SHP77 (cell line): ENCODE data around the gene LHX6.

ENCODE experiments used
- DNase-seq, 2 experiments: peaks; one replicate each; lab custom pipeline; 2025; lab: John Stamatoyannopoulos, UW

Gene LHX6

DNA sequence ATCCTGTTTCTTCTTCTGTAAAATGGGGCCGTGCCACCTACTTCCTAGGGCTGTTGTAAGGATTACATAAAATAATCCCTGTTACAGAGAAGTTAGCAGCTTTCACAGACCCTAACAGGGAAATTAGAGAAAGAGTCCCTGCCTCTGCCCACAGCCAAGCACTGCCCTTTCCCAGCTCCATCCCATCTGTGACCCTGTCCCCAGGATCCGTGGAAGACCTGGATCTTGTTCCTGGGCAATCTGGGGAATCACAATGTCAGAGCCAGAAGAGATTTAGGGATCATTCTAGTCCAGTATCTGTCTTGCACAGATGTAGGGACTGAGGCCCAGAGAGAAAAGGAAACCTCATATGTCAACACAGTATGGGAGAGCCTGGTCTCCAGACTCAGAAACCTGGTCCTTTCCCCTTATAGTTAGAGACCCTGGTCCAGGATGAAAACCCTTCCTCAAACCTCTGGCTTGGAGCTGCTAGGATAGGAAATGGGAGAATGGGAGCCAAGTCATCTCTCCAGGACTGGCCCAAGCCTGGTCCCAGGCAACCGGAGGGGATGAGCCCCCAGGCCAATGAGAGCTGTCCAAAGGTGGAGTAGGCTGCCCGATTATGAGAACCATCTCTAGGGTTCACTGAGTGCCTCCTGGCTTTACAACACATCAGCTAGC lies 12.5 kb downstream of the LHX6 start:
- no peak for DNase-seq

DNA sequence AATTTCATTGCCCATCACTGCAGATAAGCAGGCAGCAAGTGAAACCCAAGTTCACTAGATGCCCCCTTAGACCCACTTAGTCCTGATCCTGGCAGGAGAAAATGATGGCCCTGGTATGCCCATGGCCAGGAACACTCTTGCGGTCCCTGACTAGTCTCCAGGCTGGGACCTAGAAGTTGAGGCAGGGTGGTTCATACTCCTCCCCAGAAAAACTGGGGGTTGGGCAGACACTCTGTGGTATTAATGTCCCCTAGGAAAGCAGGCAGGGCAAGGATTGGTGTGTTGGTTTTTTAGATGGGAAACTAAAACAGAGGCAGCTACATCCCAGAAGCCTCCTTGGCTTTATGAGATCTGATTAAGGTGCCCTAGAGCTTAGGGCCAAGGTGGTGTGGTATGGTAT lies 13.1 kb downstream of the LHX6 start:
- no peak for DNase-seq

DNA sequence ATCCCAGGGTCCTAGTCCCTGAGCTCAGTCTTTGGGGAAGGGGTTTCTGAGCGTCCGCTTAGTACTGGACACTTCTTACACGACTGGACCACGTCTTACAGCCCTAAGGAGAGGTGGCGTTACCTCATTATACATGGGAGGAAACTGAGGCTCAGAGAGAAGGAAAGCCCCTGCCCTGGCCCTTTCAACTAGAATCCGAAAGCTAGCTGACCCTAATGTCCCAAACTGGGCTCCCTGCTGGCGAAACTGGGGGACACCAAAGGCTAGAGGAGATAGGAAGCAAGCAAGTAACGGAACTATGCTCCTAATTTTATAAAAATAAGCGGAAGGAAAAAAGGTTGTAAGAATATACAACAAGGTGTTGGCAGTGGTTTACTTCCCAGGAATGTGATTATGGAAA lies 14.2 kb downstream of the LHX6 start:
- no peak for DNase-seq

DNA sequence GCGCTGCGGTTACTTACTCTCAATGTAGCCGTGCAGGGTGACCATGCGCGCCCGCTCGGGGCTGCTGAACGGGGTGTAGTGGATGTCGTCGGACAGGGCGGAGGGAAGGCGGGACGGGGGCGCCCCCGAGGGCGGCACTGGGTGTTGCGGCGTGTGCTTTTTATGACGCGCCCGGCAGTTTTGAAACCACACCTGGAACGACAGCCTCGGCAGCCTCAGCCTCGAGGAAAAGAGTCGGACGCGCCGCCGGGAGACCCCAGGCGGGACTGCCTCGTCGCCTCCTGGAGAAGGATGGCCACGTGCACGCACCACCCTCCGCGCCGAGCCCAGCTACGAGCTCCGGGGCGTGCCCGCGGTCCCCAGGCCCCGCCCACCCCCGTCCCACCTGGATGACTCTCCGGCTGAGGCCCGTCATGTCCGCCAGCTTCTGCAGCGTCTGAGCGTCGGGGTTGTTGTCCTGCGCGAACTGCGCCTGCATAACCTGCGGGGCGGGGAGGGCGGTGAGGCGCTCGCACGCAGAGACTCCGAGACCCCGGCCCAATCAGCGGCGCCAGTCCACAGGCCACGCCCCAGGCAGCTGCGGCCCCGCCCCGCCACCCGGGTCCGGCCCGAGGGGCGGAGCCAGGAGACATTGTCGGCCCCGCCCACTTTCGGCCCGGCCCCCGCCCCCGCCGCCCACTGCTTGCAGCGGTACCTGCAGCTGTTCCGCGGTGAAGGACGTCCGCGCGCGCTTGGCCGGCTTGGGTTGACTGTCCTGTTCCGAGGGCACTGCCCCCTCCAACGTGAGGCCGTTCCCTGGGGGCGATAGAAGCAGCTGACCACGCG lies 15.0 kb downstream of the LHX6 start:
- peak; percentile 85 to 92 for DNase-seq

DNA sequence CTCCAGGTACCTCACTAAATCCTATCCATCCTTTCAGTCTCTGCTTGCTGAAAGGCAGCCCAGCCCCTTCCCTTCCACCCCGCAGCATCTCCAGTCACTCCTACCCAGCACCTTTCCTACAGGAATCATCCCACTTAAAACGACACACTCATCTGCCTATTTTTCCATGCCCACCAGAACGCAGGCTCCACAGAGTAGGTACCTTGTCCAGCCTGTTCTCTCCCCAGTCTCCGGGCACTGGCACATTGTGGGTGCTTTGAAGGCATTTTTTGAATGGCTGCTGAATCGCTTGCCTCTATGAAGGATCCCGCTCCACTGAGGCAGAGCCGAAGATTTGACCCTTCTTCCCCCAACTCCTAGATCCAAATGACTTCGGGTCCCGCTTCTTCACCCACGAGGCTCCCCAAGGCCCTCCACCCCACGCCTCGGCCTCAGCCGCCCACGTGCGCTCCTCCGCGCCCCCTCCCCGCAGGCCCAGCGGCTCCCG lies 15.6 kb downstream of the LHX6 start:
- DNase-seq = no peak

DNA sequence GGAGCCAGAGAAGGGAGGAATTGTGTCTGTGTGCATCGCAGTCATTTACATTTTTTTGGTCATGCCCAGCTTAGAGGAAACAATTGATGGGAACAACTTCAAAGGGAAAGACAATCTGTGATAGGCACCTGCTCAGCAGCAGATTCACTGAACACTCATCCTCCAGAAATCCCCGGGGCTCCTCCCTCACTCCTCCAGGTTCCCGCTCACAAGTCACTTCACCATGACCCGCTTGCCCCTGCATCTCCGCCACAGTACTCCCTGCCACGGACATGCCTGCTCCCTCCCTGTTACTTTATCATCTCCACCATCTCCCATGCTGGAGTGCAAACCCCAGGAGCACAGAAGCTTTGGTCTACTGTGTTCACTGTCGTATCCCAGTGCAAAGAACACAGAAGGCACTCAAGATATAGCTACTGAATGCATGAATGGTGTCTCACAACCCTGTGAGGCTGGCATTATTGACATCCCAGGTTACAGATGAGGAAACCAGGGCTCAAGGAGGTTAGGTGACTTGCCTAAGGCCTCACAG lies 16.2 kb downstream of the LHX6 start:
- DNase-seq = no peak

DNA sequence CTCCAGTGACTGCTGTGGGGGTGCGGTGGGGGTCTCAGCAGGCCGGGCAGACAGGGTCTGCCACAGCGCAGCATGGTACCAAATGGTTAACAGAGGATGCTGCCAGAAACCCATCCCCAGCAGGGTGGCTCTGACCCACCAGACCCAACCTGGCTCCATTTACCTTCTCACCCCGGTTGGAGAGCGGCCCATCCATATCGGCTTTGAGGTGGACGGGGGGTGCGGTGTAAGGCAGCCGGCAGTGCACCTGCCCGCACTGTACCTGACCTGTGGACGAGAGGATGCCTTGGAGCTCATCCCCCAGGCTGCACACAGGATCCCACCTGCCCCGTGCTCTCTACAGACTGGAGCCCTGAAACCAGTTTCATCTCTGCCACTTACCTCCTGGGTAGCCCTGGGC lies 19.3 kb downstream of the LHX6 start:
- DNase-seq = no peak

DNA sequence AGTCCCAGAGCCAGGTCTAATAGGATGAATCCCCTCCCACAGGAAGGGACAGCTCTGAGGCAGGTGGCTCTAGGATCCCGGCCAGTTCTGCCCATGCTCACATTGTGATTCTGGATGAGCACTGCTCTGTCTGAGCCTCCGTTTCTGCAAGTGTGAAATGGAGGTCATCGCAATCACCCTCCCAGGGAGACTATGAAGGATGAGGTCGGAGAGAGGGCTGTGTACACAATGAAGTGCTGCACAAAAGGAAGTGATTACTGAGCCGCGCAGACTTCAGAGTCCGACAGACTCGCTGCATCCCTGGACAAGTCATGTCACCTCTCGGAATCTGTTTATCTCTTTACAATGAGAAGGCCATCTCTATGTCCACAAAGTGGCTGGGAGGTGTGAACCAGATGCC lies 21.7 kb downstream of the LHX6 start:
- no peak for DNase-seq

DNA sequence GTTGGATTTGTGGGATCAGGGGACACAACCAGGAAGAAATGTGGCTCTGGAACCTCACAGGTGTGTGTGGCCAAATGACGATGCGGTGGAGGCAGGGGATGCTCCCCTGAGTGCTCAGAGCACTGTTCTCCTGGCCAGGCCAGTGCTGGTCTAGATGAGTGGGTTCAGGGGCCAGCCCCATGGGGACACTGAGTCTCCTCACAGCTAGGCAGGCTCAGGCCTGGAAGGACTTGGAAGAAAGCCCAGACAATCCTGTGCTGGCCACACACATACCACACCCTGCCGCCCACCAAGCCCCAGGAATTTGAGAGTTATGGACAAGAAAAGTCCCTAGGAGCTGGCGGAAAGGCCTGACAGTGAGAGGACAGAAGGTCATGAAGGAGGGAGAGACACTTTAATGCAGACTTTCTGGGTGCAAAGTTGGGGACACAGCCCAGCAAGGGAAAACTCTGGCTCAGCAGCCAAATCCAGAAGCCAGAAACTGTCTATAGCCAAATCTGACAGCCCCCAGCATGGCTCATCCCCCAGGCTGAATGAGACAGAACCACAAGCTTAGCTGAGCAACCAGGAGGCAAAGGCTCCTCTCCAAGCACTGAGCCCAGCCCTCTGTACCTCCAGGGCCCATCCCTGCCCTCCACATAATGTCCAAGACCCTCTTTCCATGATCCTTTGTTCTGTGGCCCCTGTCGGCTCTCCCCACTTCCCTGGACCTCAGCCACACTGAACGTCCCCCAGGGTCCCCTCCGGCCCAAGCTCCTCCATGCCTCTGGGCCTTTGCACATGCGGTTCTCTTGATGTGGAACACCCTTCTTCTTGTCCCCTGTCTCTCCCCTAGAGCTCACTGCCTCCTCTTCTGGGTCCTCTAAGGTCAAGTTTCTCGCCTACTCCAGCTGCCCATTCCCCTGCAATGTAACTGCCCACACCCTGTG lies 22.4 kb downstream of the LHX6 start:
- DNase-seq = no peak

DNA sequence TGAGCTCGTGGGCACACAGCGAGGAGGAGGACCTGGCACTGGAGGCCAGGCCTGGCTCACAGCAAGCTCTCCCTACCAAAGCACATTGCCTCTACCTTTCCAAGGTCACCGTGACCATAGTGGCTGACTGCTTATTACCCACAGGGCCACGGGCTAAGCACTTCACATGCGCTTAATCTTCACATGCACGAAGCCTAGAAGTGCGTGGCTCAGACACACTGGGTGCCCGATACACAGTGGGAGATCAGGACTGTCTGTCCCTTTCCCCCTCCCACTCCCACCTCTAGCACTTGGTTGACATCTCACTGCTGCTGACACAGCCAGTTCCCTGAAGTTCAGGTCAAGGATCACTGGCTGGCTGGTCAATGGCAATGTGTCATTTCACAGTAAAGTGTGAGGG lies 23.6 kb downstream of the LHX6 start:
- no peak for DNase-seq

DNA sequence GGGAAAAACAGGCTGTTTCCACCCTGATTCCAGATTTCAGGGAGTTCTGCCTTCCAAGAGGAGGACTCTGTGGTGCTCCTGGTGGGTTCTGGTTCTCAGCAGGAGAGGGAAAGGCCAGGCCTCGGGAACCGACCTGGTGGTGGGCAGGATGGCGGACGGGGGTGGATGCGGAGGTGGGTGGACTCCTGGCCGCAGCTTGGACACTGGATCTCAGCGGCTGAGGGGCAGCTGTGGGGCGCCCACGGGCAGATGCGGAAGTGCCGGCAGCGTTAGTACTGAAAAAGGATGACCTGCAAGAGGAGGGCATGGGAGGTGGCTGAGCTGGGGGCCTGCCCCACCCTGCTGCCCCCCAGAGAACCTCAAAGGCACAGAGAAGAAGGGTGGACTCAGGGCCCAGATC lies 24.3 kb downstream of the LHX6 start:
- no peak for DNase-seq

DNA sequence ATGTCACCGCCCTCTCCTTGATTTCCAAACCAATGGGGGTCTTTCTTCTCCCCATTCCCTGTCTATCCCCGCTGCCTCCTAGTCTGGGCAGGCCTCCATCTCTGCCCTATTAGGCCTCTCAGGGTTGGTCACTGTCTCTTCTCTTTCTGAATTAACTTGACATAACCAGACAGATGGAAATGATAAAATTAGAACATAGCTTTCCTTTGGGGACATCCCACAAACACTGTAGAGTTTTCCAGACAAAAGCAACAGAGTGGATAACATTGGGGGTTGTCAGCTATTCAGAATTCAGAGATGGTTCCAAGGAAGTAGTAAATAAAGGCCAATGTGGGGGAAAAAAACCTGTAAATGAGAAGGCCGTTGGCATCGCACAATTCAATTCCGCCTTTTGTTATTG lies 24.7 kb downstream of the LHX6 start:
- no peak for DNase-seq

DNA sequence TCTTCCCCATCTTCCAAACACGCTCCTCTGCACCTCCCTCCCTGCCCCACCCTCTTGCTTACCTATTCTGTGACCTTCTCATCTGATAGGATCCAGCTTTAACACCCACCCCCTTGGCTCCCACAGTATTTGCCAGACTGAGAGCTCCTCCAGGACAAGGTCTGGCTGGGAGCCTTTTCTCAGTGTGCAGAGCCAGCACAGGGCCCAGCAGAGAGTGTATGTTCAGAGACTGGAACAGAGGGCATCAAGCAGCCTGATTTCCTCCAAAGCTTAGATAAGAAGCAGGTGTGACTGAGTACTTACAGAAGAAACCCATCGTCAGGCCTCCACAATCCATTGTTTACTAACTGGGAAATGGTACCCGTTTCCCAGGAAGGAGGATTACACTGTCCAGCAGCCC lies 26.6 kb downstream of the LHX6 start:
- DNase-seq = no peak

DNA sequence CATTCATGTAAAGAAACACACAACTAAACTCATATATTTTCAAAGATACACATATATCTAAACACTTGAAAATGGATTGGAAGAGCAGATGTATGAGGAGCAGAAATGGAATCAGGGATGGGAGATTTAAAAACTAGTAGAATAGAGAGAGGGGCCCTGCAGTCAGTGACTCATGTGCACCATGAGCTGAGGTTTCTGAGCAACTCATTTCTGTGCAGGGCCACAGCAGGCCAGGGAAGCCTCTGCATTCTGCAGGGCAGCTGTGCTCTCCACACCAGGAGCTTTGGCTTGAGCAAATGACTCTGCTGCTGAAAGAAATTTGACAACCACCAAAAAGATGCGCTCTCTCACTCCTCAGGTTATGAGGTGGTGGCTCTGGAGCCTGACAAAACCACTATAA lies 27.1 kb downstream of the LHX6 start:
- no peak for DNase-seq

DNA sequence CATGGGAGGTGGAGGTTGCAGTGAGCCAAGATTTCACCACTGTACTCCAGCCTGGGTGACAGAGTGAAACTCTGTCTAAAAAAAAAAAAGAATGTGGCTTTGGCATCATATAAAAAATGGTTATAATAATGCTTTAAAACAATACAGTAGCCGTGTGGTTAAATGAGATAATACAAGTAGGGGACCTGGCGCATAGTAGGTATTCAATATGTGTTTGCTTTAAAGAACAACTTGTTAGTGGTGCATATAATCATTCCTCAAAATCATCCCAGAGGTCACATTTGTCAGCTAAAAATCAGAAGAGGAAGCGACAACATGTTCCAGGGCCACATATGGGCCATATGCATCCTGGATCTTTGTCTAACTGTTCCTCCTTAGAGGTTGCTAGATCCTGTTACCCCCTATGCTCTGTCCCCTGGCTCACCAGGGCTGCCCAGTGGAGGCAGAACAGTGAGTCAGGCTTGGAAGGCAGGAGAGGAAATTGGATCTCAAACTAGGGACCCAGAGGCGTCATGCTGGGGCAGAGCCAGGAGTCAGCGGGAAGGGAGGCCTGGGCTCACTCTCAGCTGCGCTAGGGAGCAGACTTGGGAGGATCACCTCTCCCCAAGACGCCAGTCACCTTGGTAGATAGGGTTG lies 27.7 kb downstream of the LHX6 start:
- no peak for DNase-seq

DNA sequence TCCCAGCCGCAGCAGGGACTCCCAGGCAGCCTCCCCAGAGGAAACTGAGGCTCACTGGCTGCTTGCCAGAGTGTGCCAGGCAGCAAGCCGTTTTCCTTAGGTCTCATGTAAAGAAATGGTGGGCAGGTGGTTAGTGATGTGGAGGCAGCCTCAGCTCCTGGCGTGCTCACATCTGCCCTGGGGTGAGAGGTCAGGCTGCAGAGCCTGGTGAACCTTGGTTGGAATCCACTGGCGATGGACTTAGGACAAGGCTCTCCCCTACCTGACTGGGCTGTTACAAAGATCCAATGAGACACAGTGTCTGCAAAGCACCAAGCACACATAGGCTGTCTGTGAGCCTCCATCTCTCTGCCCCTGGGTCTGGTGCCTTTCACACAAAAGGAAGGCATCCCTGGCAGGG lies 30.9 kb downstream of the LHX6 start:
- DNase-seq = no peak

DNA sequence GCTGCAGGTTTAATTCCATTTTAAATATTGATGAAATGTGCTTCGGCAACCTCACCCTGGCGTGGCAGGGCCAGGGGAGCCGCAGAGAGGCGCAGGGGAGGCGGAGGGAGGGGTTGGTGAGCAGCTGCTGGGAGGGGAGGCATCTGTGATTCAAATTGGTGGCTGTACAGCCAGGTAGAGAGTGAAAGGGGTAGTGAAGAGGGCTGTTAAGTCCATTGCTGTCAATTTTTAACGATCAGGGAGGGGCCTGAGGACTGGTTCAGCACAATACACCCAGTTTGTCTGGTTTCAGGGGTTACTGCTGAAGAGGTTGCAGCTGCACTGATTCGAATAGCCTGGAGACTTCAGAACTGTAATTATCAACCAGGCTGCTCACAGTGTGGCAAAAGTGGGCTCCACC lies 31.3 kb downstream of the LHX6 start:
- DNase-seq = peak; percentile 46 to 50

DNA sequence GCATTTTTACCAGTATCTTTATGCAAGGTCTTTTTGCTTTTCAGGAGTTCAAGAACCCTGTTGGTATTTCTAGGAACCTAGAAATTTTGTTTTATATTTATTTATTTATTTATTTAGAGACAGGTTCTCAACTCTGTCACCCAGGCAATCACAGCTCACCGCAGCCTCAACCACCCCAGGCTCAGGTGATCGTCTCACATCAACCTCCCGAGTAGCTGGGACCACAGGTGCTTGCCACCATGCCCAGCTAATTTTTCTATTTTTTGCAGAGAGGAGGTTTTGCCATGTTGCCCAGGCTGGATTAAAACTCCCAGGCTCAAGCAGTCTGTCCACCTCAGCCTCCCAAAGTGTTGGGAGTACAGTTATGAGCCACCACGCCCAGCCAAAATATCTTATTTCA lies 32.9 kb downstream of the LHX6 start:
- DNase-seq = no peak

DNA sequence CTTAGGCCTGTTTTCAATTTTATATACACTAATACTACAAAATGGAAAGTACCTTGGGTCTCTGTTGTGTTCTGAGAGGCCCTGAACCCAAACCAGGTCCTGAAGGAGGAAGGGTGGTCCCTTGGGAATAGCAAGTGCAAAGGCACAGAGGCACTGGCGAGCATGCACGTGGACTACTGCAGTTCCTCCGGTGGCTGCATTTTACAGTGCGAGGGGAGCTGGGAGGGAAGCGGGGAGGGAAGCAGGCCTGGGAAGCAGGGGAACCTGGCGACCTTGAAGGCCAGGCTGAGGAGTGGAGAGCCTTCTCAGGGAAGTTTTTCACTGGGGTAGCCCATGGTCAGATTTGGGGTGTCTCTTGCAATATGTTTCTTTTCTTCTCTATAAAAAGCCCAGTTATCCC lies 35.1 kb downstream of the LHX6 start:
- DNase-seq = no peak

DNA sequence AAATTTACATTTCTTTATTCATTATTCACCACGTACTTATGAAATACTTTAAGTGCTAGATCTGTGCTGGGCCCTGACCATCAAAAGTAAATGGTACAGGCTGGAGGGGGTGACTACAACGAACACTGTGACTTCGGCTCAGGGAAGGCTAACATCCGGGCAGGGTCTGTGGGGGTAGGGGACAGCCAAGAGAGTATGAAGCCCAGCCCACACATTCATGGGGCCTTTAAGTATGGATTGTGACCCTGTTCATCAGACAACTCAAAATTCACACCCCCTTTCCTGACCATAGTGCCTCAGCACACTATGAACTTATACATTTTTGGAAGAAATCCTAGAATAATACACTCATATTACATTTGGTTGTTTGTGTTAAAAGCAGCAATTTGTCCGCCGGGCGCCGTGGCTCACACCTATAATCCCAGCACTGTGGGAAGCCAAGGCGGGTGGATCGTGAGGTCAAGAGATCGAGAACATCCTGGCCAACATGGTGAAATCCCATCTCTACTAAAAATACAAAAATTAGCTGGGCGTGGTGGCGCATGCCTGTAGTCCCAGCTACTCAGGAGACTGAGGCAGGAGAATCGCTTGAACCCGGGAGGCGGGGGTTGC lies 35.7 kb downstream of the LHX6 start:
- DNase-seq = no peak

DNA sequence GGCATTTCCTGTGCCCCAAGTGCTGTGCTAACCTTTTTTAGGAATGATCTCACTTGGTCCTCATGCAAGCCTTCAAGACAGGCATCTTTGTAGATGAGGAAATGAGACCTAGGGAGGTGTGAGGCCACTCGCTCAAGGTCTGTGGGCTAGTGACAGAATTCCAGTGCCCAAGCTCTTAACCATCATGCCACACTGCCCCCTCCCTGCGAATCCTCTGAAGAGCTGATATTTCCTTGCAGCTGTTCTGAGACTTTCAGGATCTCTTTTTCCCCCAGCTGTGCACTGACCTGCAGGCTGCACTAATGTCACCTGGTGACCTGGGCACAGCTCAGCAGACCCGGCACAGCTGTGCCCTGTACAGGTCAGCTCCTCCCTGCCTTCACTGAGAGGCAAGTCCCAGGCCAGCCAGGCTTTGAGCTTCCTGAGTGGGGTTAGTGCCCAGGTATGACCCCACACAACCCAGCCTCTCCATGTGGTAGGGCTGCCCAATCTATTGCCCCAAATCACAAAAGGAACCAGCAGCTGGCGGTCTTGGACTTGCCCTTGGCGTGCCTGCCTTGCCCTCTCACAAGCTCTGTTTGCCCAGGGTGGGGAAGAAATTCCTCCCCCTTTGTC lies 36.4 kb downstream of the LHX6 start:
- no peak for DNase-seq
